ENCODE measurements around the gene C12orf57.

C12orf57 gene

GRCh38 chr12:6921539-6921938 is 22.3 kb upstream of the C12orf57 start:
- Histone ChIP-seq H3K4me3 (no peak overlapping the region), H3K27ac (no peak overlapping the region)
- no peak for TF ChIP-seq CTCF (IDR thresholded peaks at IDR 0.05)
- DNase-seq (ENCODE audit: low spot score), result no peak

- Histone ChIP-seq H3K27ac (peak overlapping the region in 1 of 2 donors; percentile 28), H3K4me3 (no peak overlapping the region)
- no peak for TF ChIP-seq CTCF (IDR thresholded peaks at IDR 0.05)
- no peak for DNase-seq (ENCODE audit: low spot score)
These were observed 21.6 kb upstream of the C12orf57 start for GRCh38 chr12:6921996-6922946.

- DNase-seq (ENCODE audit: low spot score), result no peak
- Histone ChIP-seq H3K27ac (peak overlapping the region in 1 of 2 donors; percentile 28), H3K4me3 (no peak overlapping the region)
- TF ChIP-seq CTCF (IDR thresholded peaks at IDR 0.05), result no peak
These were observed 20.7 kb upstream of the C12orf57 start for GRCh38 chr12:6923003-6923732.

DNA sequence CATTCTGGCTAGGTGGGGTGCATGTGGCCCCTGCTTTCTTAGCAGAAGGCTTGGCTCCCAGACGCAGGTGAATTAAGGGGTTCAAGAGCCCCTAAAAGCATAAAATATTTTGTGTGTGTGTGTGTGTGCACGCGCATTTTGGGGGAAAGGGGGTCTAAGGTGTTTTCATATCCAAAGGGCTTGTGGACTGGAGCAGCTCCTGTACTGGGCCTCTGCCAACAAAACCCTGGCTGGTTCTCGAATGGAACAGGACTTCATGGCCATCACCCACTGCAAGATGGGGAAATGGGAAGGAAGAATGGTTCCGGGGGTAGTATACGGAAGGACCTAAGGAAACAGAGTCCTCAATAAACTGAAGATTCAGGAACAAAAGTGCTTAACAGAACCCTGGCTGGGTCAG is 20.0 kb upstream of the C12orf57 start:
- Histone ChIP-seq H3K4me3 (peak overlapping the region; percentile 96), H3K27ac (peak overlapping the region; percentile 98 to 100)
- TF ChIP-seq CTCF (IDR thresholded peaks at IDR 0.05), result no peak
- DNase-seq (ENCODE audit: low spot score), result no peak

DNA sequence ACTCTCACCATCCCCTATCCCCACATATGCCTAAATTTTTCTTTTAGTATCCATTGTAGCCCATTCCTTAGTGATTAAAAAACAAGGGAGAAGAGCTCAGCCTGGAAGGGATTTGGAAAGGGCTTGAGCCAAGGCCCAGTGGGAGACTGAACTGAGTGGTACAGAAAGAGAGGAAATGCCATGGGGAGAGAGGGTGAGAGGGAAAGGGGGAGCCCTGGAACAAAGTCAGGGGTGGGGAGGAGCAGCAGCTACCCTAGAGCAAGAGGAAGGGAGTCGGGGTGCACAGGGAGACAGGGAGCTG is 18.6 kb upstream of the C12orf57 start:
- Histone ChIP-seq H3K4me3 (peak overlapping the region; percentile 96), H3K27ac (peak overlapping the region; percentile 98 to 100)
- DNase-seq (ENCODE audit: low spot score), result no peak
- TF ChIP-seq CTCF (IDR thresholded peaks at IDR 0.05), result no peak

DNA sequence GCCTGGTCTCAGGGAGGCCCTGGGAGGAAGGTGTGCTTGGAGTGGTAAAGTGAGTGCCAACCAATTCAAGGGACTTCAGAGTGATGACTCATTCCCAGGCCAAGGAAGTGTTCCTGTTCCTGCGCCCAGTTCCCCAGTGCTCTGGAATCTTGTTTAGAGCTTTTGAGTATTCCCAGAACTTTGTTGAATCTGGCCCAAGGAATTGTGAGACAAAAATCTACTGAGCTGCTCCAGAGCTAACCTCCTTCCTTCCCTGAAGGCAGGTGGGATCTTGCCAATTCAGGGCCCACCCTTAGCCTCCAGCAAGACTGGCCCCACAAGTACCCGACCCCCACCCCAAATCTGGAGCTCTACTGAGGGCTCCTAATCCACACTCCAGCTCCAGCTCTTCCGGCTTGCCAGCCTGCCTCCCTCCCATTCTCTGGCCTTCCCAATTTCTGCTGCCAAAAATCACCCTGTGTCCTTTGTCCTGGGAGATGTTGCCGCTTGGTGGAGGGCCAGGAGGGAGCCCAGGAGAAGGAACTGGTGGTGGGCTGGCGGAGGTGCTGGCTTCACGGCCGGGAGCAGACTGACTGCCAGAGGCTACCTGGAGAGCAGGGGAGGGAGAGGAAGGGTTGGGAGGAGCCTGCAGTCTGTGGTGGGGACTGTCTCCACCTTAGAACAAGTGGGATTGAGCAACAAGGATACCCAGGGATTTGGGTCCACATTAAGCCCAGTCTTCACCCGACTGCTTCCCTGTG is 18.1 kb upstream of the C12orf57 start:
- peak overlapping the region; percentile 96 for H3K4me3 ChIP-seq
- peak overlapping the region; percentile 98 to 100 for H3K27ac ChIP-seq
- DNase-seq (ENCODE audit: low spot score), result peak; percentile 89
- no peak for TF ChIP-seq CTCF (IDR thresholded peaks at IDR 0.05)

Measured in coronary artery (tissue), 2 donors.